RWPE2 (cell line): ENCODE data around the gene MROH7.
A peak's percentile ranks its signal among the peaks of the same experiment; 100 is the strongest.

ENCODE experiments used
- ATAC-seq: fragments of 200-7000 bp; cut with Tn5 transposase; 3 replicates; pipeline ENCODE4 v1.9.1; 2021; ENCODE audit warnings: low read depth
- DNase-seq: peaks from one replicate; pipeline ENCODE4 v3.0.0-alpha.2; 2020; ENCODE audit warnings: low spot score
- H3K27ac ChIP-seq: fragments of 450-650 bp; 2 replicates; pipeline ENCODE4 v1.5.1; 2017; ENCODE audit warnings: mild to moderate bottlenecking; ENCODE audit not compliant: poor library complexity, severe bottlenecking
- H3K27me3 ChIP-seq: fragments of 250-450 bp; sonication (Bioruptor Pico); 2 replicates; pipeline ENCODE4 v1.5.1; 2021; ENCODE audit warnings: mild to moderate bottlenecking, moderate library complexity; ENCODE audit not compliant: insufficient read depth, poor library complexity, severe bottlenecking
- H3K36me3 ChIP-seq: fragments of 250-450 bp; sonication (Bioruptor Pico); 2 replicates; pipeline ENCODE4 v1.5.1; 2020; ENCODE audit warnings: low read depth, mild to moderate bottlenecking, moderate library complexity
- H3K4me1 ChIP-seq: fragments of 250-450 bp; sonication (Bioruptor Pico); 2 replicates; pipeline ENCODE4 v1.5.1; 2021; ENCODE audit warnings: mild to moderate bottlenecking, moderate library complexity; ENCODE audit not compliant: insufficient read depth, poor library complexity, severe bottlenecking
- H3K4me3 ChIP-seq: fragments of 250-450 bp; sonication (Bioruptor Pico); 2 replicates; pipeline ENCODE4 v1.5.1; 2021; ENCODE audit warnings: mild to moderate bottlenecking, moderate library complexity; ENCODE audit not compliant: severe bottlenecking
- H3K9me3 ChIP-seq: fragments of 250-450 bp; sonication (Bioruptor Pico); 2 replicates; pipeline ENCODE4 v1.5.1; 2021; ENCODE audit warnings: mild to moderate bottlenecking, moderate library complexity; ENCODE audit not compliant: severe bottlenecking
- CTCF ChIP-seq: fragments of 450-650 bp; IDR thresholded peaks from one replicate; pipeline ENCODE4 v1.5.1; 2017; ENCODE audit warnings: mild to moderate bottlenecking, moderate library complexity; ENCODE audit not compliant: poor library complexity, severe bottlenecking

Gene MROH7

GRCh38 chr1:54744696-54745095 lies 103.1 kb downstream of the MROH7 start:
- no peak for ATAC-seq

GRCh38 chr1:54745274-54745673 lies 103.7 kb downstream of the MROH7 start:
- H3K27me3 ChIP-seq = no peaks in the 10 kb centered on the region
- H3K4me3 ChIP-seq = no peak overlapping the region
- no peaks in the 10 kb centered on the region for H3K4me1 ChIP-seq
- DNase-seq (no peak), ATAC-seq (peak; percentile 16; the same call in 1 of the 3 replicates)
- no peaks in the 10 kb centered on the region for H3K9me3 ChIP-seq
- TF ChIP-seq CTCF = no peak
- H3K36me3 ChIP-seq = peaks cover 18% of the 10 kb centered on the region
- no peak overlapping the region for H3K27ac ChIP-seq

More at GRCh38 chr1:54744696-54745095, 103.1 kb downstream of the MROH7 start:
- Histone ChIP-seq H3K36me3 (peaks cover 24% of the 10 kb centered on the region), H3K27ac (no peak overlapping the region), H3K4me3 (no peak overlapping the region), H3K9me3 (no peaks in the 10 kb centered on the region), H3K4me1 (no peaks in the 10 kb centered on the region), H3K27me3 (no peaks in the 10 kb centered on the region)
- no peak for TF ChIP-seq CTCF
- DNase-seq = no peak

- DNase-seq = no peak
- H3K27me3 ChIP-seq = no peaks in the 10 kb centered on the region
- no peak for TF ChIP-seq CTCF
- H3K27ac ChIP-seq = no peak overlapping the region
- H3K4me3 ChIP-seq = no peak overlapping the region
- no peak for ATAC-seq
- H3K36me3 ChIP-seq = peaks cover 13% of the 10 kb centered on the region
- no peaks in the 10 kb centered on the region for H3K9me3 ChIP-seq
- no peaks in the 10 kb centered on the region for H3K4me1 ChIP-seq
Observed at GRCh38 chr1:54745864-54746263, 104.3 kb downstream of the MROH7 start.

GRCh38 chr1:54748094-54748835 lies 106.7 kb downstream of the MROH7 start:
- ATAC-seq (no peak), DNase-seq (no peak)
- no peak for TF ChIP-seq CTCF
- H3K4me1 ChIP-seq = no peaks in the 10 kb centered on the region
- no peaks in the 10 kb centered on the region for H3K9me3 ChIP-seq
- H3K27ac ChIP-seq = no peak overlapping the region
- H3K4me3 ChIP-seq = no peak overlapping the region
- H3K27me3 ChIP-seq = no peaks in the 10 kb centered on the region
- no peaks in the 10 kb centered on the region for H3K36me3 ChIP-seq

- Histone ChIP-seq H3K36me3 (no peaks in the 10 kb centered on the region), H3K9me3 (no peaks in the 10 kb centered on the region), H3K4me1 (no peaks in the 10 kb centered on the region), H3K4me3 (no peak overlapping the region), H3K27me3 (no peaks in the 10 kb centered on the region), H3K27ac (no peak overlapping the region)
- ATAC-seq (no peak), DNase-seq (no peak)
- no peak for TF ChIP-seq CTCF
Observed at GRCh38 chr1:54750596-54750995, 109.0 kb downstream of the MROH7 start.
